ENCODE results near the gene ODAD4.

ODAD4 gene, protein sequence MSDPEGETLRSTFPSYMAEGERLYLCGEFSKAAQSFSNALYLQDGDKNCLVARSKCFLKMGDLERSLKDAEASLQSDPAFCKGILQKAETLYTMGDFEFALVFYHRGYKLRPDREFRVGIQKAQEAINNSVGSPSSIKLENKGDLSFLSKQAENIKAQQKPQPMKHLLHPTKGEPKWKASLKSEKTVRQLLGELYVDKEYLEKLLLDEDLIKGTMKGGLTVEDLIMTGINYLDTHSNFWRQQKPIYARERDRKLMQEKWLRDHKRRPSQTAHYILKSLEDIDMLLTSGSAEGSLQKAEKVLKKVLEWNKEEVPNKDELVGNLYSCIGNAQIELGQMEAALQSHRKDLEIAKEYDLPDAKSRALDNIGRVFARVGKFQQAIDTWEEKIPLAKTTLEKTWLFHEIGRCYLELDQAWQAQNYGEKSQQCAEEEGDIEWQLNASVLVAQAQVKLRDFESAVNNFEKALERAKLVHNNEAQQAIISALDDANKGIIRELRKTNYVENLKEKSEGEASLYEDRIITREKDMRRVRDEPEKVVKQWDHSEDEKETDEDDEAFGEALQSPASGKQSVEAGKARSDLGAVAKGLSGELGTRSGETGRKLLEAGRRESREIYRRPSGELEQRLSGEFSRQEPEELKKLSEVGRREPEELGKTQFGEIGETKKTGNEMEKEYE

DNA sequence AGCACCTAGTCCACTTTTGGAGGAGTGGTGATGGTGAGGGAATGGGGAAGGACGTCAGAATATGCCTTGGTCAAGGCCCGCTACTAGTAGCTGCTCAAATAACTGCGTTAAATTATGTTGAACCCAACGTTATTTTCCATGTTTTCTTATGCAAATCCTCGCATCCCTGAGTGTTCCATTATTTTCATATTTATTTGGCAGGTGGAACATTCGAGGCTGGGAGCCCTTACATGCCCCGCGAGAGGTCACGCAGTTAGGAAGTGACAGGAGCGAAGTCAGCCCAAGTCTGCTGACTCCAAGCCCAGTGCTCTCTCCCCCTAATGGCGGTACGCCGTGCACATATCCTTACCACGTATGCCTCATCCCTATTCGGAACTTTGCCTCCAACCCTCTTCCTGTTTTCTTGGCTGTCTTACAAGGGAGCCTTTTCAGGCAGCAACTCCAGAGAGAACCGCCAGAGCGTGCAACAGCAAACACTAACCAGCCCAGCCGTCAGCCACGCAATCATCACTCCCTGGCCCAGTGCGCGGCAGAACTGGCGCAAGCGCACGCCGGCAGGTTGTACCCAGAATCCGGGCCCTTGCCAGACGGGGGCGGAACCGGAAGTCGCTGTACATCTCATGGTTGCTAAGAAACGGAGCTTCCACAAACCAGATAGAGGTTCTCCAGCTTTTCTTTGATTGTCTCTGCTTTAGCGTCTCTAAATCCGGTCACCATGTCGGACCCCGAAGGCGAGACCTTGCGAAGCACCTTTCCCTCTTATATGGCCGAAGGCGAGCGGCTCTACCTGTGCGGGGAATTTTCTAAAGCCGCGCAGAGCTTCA is at the start of gene ODAD4:
Gene ODAD4, plus strand, starts transcription at position 609 of the 824 bp plus-strand sequence. Its CDS starts 107 bp downstream, at position 716.
- H3K27ac ChIP-seq (ENCODE audit: low read depth, low read length) = 0 out of 2 replicates have a peak within 1 kb of the TSS, but pooled peaks have one; percentile 2
- TF ChIP-seq EZH2phosphoT487 (conservative IDR thresholded peaks at IDR 0.05; ENCODE audit: low read length) = no peak
- TF ChIP-seq, protein P1, sequence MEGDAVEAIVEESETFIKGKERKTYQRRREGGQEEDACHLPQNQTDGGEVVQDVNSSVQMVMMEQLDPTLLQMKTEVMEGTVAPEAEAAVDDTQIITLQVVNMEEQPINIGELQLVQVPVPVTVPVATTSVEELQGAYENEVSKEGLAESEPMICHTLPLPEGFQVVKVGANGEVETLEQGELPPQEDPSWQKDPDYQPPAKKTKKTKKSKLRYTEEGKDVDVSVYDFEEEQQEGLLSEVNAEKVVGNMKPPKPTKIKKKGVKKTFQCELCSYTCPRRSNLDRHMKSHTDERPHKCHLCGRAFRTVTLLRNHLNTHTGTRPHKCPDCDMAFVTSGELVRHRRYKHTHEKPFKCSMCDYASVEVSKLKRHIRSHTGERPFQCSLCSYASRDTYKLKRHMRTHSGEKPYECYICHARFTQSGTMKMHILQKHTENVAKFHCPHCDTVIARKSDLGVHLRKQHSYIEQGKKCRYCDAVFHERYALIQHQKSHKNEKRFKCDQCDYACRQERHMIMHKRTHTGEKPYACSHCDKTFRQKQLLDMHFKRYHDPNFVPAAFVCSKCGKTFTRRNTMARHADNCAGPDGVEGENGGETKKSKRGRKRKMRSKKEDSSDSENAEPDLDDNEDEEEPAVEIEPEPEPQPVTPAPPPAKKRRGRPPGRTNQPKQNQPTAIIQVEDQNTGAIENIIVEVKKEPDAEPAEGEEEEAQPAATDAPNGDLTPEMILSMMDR (IDR thresholded peaks at IDR 0.05; ENCODE audit: insufficient read depth, low read length, poor library complexity, severe bottlenecking) = no peak

DNA sequence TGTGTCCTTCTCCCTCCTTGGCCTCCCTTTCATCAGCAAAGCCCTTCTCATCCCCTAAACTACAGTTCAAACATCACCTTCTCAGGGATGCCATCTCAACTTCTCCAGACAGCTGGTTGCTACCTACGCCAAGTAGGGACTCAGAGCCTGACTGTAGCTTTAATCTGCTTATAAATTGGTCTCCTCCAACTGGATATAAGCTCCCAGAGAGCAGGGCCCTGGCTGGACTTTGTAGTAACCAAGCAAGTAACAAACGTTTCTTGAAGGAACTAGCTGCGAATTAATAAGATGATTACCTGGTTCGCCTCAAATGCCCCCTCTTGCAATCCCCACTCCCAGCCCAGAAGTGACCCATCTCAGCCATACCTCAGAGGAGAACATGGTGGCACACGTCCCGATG is 47.7 kb upstream of the ODAD4 start:
- no peak overlapping the region for H3K4me2 ChIP-seq (ENCODE audit: low read depth, low read length, poor library complexity, severe bottlenecking)
- no peaks in the 10 kb centered on the region for H3K9me3 ChIP-seq (ENCODE audit: insufficient read depth, low read length)
- TF ChIP-seq, protein P1 (IDR thresholded peaks at IDR 0.05; ENCODE audit: insufficient read depth, low read length, poor library complexity, severe bottlenecking) = no peak
- TF ChIP-seq EZH2phosphoT487 (conservative IDR thresholded peaks at IDR 0.05; ENCODE audit: low read length) = no peak
- peaks cover 42% of the 10 kb centered on the region for H3K36me3 ChIP-seq (ENCODE audit: low read length)
- no peaks in the 10 kb centered on the region for H4K20me1 ChIP-seq (ENCODE audit: low read depth, low read length)
- H2AFZ ChIP-seq (ENCODE audit: low read depth, low read length, severe bottlenecking) = no peak overlapping the region
- no peak overlapping the region for H3K4me3 ChIP-seq (ENCODE audit: insufficient read depth, low read length, poor library complexity, severe bottlenecking)
- no peak overlapping the region for H3K9ac ChIP-seq (ENCODE audit: low read length)
- H3K9me2 ChIP-seq (replicated peaks; ENCODE audit: insufficient read depth, low read length) = no peaks in the 10 kb centered on the region
- no peak overlapping the region for H3K27ac ChIP-seq (ENCODE audit: low read depth, low read length)
- H3K79me2 ChIP-seq (ENCODE audit: insufficient read depth, low read length) = no peaks in the 10 kb centered on the region; the same call in 1 of the 2 replicates
- H3K27me3 ChIP-seq (ENCODE audit: low read length) = no peaks in the 10 kb centered on the region
- H3F3A ChIP-seq (ENCODE audit: insufficient read depth) = no peaks in the 10 kb centered on the region

More for the DNA sequence above, at the start of gene ODAD4:
- Histone ChIP-seq H3K4me3 (ENCODE audit: insufficient read depth, low read length, poor library complexity, severe bottlenecking) (peak within 1 kb of the TSS; percentile 64), H3K9me3 (ENCODE audit: insufficient read depth, low read length) (no peaks in the 10 kb centered on the region), H3K36me3 (ENCODE audit: low read length) (no peaks in the 10 kb centered on the region), H4K20me1 (ENCODE audit: low read depth, low read length) (no peaks in the 10 kb centered on the region), H3F3A (ENCODE audit: insufficient read depth) (peaks cover 5% of the 10 kb centered on the region; the same call in 1 of the 2 replicates), H3K9me2 (replicated peaks; ENCODE audit: insufficient read depth, low read length) (no peaks in the 10 kb centered on the region), H3K9ac (ENCODE audit: low read length) (peak within 1 kb of the TSS; percentile 63), H3K27me3 (ENCODE audit: low read length) (no peaks in the 10 kb centered on the region), H3K4me2 (ENCODE audit: low read depth, low read length, poor library complexity, severe bottlenecking) (peak within 1 kb of the TSS; percentile 93), H2AFZ (ENCODE audit: low read depth, low read length, severe bottlenecking) (peak within 1 kb of the TSS; percentile 30), H3K79me2 (ENCODE audit: insufficient read depth, low read length) (0 out of 2 replicates have a peak, but pooled peaks cover 11% of the 10 kb centered on the region)

DNA sequence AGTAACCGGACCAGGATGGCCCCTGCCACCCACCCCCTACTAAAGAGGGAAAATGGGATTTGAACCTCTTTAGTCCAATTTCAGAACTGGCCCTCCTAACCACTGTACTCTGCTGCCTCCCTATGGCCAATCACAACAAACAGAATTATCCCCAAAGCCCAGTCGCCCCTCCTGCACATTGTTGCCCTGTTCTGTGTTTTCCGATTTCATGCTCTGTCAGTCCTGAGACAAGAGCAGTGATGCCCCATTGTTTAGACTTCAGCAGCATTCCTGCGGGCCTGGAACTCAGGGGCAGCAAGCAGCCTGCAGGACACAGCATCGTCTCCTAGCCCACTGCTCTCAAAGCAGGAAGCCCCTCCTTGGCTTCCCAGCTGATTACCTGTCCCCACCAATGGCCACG is 44.7 kb upstream of the ODAD4 start:
- Histone ChIP-seq H4K20me1 (ENCODE audit: low read depth, low read length) (no peaks in the 10 kb centered on the region), H3K36me3 (ENCODE audit: low read length) (peaks cover 30% of the 10 kb centered on the region)
- TF ChIP-seq EZH2phosphoT487 (conservative IDR thresholded peaks at IDR 0.05; ENCODE audit: low read length) = no peak
- TF ChIP-seq, protein P1 (IDR thresholded peaks at IDR 0.05; ENCODE audit: insufficient read depth, low read length, poor library complexity, severe bottlenecking) = no peak

More for the DNA sequence above, 44.7 kb upstream of the ODAD4 start:
- Histone ChIP-seq H3F3A (ENCODE audit: insufficient read depth) (0 out of 2 replicates have a peak, but pooled peaks cover 2% of the 10 kb centered on the region), H3K4me2 (ENCODE audit: low read depth, low read length, poor library complexity, severe bottlenecking) (no peak overlapping the region), H2AFZ (ENCODE audit: low read depth, low read length, severe bottlenecking) (no peak overlapping the region), H3K4me3 (ENCODE audit: insufficient read depth, low read length, poor library complexity, severe bottlenecking) (no peak overlapping the region), H3K9ac (ENCODE audit: low read length) (no peak overlapping the region), H3K27ac (ENCODE audit: low read depth, low read length) (no peak overlapping the region), H3K79me2 (ENCODE audit: insufficient read depth, low read length) (no peaks in the 10 kb centered on the region), H3K9me2 (replicated peaks; ENCODE audit: insufficient read depth, low read length) (no peaks in the 10 kb centered on the region), H3K9me3 (ENCODE audit: insufficient read depth, low read length) (no peaks in the 10 kb centered on the region), H3K27me3 (ENCODE audit: low read length) (no peaks in the 10 kb centered on the region)

All from SU-DHL-6 (cell line).